ENCODE measurements around the gene ATP8A2.

Gene ATP8A2

GRCh38 chr13:25447396-25447795, 75.6 kb downstream of the ATP8A2 start:
- in situ Hi-C loops (cut with HindIII; ENCODE audit: low sequenced_read_pairs) = no loop called here
- no peak for TF ChIP-seq CTCF (IDR thresholded peaks at IDR 0.05; ENCODE audit: low read depth, low read length)
- no peak for DNase-seq (ENCODE audit: low read depth, low spot score)
- no peak overlapping the region for H3K4me3 ChIP-seq (ENCODE audit: low read depth, low read length)

GRCh38 chr13:25453850-25454365, 82.1 kb downstream of the ATP8A2 start:
- TF ChIP-seq CTCF (IDR thresholded peaks at IDR 0.05; ENCODE audit: low read depth, low read length) = no peak
- DNase-seq (ENCODE audit: low read depth, low spot score) = no peak
- in situ Hi-C loops (cut with HindIII; ENCODE audit: low sequenced_read_pairs) = no loop called here
- H3K4me3 ChIP-seq (ENCODE audit: low read depth, low read length) = no peak overlapping the region

- in situ Hi-C loops (cut with HindIII; ENCODE audit: low sequenced_read_pairs) = no loop called here
- TF ChIP-seq CTCF (IDR thresholded peaks at IDR 0.05; ENCODE audit: low read depth, low read length) = no peak
- DNase-seq (ENCODE audit: low read depth, low spot score) = no peak
- H3K4me3 ChIP-seq (ENCODE audit: low read depth, low read length) = no peak overlapping the region
Measured at GRCh38 chr13:25455146-25455545, 83.4 kb downstream of the ATP8A2 start.

GRCh38 chr13:25457566-25457965, 85.8 kb downstream of the ATP8A2 start:
- no peak for DNase-seq (ENCODE audit: low read depth, low spot score)
- in situ Hi-C loops (cut with HindIII; ENCODE audit: low sequenced_read_pairs) = no loop called here
- TF ChIP-seq CTCF (IDR thresholded peaks at IDR 0.05; ENCODE audit: low read depth, low read length) = no peak
- no peak overlapping the region for H3K4me3 ChIP-seq (ENCODE audit: low read depth, low read length)

DNA sequence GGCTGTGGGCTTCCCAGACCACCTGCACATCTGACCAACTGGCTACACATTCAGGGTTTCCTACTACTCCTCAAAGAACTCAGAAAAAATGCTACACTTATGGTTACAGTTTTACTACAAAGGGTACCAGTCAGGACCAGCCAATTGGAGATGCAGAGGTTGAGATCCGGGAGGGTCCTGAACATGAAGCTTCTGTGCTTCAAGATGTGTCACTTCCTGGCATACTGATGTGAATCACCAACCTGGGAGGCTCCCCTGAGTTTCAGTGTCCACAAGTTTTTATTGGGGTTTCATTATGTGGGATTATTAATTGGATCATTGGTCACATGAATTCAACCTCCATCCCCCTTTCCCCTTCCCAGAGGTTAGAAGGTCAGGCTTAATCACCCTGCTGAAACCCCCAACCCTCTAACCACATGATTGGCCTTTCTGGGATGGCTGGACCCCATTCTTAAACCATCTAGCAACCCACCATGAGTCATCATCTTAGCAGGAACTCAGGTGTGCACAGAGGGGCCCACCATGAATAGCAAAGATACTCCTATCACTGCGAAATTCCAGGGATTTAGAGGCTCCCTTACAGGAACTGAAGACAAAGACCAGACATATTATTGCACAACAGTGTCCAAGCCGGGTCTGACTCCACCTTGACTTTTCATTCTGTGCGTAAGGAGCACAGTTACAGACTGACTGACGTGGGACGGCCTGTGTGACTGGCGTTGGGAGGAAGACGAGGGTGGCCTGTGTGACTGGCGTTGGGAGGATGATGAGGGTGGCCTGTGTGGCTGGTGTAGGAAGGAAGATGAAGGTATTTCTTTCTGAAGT, 90.7 kb downstream of the ATP8A2 start:
- TF ChIP-seq CTCF (IDR thresholded peaks at IDR 0.05; ENCODE audit: low read depth, low read length) = no peak
- no peak overlapping the region for H3K4me3 ChIP-seq (ENCODE audit: low read depth, low read length)
- in situ Hi-C loops (cut with HindIII; ENCODE audit: low sequenced_read_pairs) = no loop called here
- no peak for DNase-seq (ENCODE audit: low read depth, low spot score)

DNA sequence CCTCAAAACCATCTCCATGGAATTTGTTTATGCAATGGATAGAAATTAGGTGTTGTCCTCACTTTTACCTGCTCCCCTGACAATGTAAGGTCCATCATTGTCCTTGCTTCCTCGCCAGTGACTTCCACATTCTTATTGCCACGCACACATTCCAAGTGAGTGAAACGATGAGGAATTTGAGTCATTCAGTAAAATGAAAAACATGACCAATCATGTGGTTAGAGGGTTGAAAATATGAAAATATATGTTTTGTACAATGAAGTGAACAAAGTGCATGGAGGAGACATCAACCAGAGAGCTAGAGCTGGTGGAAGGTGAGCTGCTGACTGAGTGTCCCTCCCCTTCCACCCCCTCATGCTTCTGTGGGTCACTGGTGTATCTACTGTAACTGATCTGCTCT, 91.7 kb downstream of the ATP8A2 start:
- in situ Hi-C loops (cut with HindIII; ENCODE audit: low sequenced_read_pairs) = no loop called here
- TF ChIP-seq CTCF (IDR thresholded peaks at IDR 0.05; ENCODE audit: low read depth, low read length) = no peak
- no peak for DNase-seq (ENCODE audit: low read depth, low spot score)

More for the DNA sequence above, 91.7 kb downstream of the ATP8A2 start:
- H3K4me3 ChIP-seq (ENCODE audit: low read depth, low read length) = no peak overlapping the region
